Upper lobe of right lung (tissue), 1 donor: Measurements from ENCODE around the gene ITGA1. TPM values are rescaled to one million over a fixed set of nuclear protein-coding genes. Genes with fewer than 3 reads are reported as not detected.
"Not testable (repeated sequence)": the region's sequence is repeated elsewhere in the genome, so short reads cannot be mapped to it uniquely, and the experiment has no call there.

ENCODE experiments used
- ATAC-seq: fragments of 200-7000 bp; cut with Tn5 transposase; one replicate; pipeline ENCODE4 v1.9.1; 2020; ENCODE audit warnings: mild to moderate bottlenecking, moderate library complexity
- DNase-seq: peaks from one replicate; pipeline ENCODE4 v3.0.0-alpha.2; 2020
- H3K27ac ChIP-seq: fragments of 200-600 bp; one replicate; pipeline ENCODE4 v1.8.0; 2022
- H3K27me3 ChIP-seq: fragments of 200-600 bp; one replicate; pipeline ENCODE4 v1.8.0; 2022; ENCODE audit warnings: mild to moderate bottlenecking
- H3K36me3 ChIP-seq: fragments of 200-600 bp; one replicate; pipeline ENCODE4 v1.8.0; 2022
- H3K4me1 ChIP-seq: fragments of 200-600 bp; one replicate; pipeline ENCODE4 v1.8.0; 2022
- H3K4me3 ChIP-seq: fragments of 200-600 bp; one replicate; pipeline ENCODE4 v1.8.0; 2022; ENCODE audit warnings: mild to moderate bottlenecking
- H3K9me3 ChIP-seq: fragments of 200-600 bp; one replicate; pipeline ENCODE4 v1.8.0; 2022
- intact Hi-C: fragments of 100-400 bp; cut with DNase I; formaldehyde crosslinking; loops from one replicate; pipeline ENCODE4 v1.11.0; 2022
- total RNA-seq: library from RNA; stranded (reverse); fragmentation: NEBNext Ultra II Directional; extraction: Animal tissue kit (Norgen Biotek cat#: 25700); gene quantifications from one replicate; pipeline ENCODE4 v1.2.1, GENCODE V29; 2021
- TF ChIP-seq, protein P1 (sequence below): fragments of 200-600 bp; IDR thresholded peaks from one replicate; pipeline ENCODE4 v1.8.0; 2022; ENCODE audit warnings: antibody characterized with exemption
- donor health status: DM: no; HTN: yes; CAD: no; lungs with severe emphysema.

Gene ITGA1
- total RNA-seq, 1 donor from 2014 or later: 94.8 TPM

- no peak for DNase-seq
- Histone ChIP-seq H3K27ac (no peak overlapping the region), H3K4me1 (peaks cover 17% of the 10 kb centered on the region), H3K27me3 (no peaks in the 10 kb centered on the region), H3K4me3 (no peak overlapping the region), H3K36me3 (no peaks in the 10 kb centered on the region), H3K9me3 (no peaks in the 10 kb centered on the region)
- no peak for ATAC-seq
- TF ChIP-seq, protein P1, sequence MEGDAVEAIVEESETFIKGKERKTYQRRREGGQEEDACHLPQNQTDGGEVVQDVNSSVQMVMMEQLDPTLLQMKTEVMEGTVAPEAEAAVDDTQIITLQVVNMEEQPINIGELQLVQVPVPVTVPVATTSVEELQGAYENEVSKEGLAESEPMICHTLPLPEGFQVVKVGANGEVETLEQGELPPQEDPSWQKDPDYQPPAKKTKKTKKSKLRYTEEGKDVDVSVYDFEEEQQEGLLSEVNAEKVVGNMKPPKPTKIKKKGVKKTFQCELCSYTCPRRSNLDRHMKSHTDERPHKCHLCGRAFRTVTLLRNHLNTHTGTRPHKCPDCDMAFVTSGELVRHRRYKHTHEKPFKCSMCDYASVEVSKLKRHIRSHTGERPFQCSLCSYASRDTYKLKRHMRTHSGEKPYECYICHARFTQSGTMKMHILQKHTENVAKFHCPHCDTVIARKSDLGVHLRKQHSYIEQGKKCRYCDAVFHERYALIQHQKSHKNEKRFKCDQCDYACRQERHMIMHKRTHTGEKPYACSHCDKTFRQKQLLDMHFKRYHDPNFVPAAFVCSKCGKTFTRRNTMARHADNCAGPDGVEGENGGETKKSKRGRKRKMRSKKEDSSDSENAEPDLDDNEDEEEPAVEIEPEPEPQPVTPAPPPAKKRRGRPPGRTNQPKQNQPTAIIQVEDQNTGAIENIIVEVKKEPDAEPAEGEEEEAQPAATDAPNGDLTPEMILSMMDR: no peak
- intact Hi-C loops: no loop called here
These were observed 68.8 kb downstream of the ITGA1 start for GRCh38 chr5:52856564-52856963.

- DNase-seq (no peak), ATAC-seq (no peak)
- Histone ChIP-seq H3K36me3 (no peaks in the 10 kb centered on the region), H3K4me3 (no peak overlapping the region), H3K4me1 (peaks cover 16% of the 10 kb centered on the region), H3K9me3 (no peaks in the 10 kb centered on the region), H3K27me3 (no peaks in the 10 kb centered on the region), H3K27ac (no peak overlapping the region)
- intact Hi-C loops: no loop called here
- TF ChIP-seq, protein P1: no peak
These were observed 71.9 kb downstream of the ITGA1 start for GRCh38 chr5:52859628-52860027.

DNA sequence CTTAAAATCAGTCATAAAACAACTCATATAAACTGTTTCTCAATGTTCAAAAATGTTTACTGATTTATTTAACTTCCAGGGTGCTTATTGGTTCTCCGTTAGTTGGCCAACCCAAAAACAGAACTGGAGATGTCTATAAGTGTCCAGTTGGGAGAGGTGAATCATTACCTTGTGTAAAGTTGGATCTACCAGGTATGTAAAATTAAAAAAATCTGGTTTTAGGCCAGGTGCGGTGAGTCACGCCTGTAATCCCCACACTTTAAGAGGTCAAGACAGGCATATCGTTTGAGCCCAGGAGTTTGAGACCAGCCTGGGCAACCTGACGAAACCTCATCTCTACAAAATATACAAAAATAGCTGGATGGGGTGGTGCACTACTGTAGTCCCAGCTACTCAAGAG, 73.7 kb downstream of the ITGA1 start:
- intact Hi-C loops: no loop called here
- peaks cover 17% of the 10 kb centered on the region for H3K4me1 ChIP-seq
- H3K9me3 ChIP-seq: no peaks in the 10 kb centered on the region
- no peaks in the 10 kb centered on the region for H3K27me3 ChIP-seq
- DNase-seq: no peak
- TF ChIP-seq, protein P1: no peak
- no peak for ATAC-seq
- H3K4me3 ChIP-seq: no peak overlapping the region
- no peak overlapping the region for H3K27ac ChIP-seq
- H3K36me3 ChIP-seq: no peaks in the 10 kb centered on the region

DNA sequence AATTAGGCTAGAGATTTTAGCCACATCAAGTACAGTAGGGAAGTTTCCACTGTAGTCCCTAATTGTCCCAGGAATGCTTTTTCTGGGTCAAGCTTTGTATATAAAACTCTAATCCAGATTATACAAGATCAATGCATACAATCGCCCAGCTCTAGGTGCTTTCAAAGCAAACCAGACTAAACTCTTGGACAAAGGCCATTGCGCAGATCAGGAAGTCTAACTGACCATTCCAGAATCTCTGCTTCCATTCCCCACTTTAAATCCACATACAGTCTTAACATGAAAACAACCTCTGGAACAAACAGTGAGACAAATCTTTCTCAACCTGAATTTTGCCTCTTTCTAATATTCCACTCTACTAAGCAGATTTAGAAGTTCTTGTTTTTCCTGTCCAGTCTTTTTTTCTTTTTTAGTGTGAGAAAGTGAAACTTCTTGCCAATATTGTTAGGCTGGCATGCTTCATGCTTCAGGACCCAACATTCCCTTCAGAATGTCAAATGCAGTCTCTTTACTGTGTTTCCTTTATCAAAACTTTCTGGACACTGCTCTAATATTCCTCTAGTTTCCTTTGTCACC, 76.1 kb downstream of the ITGA1 start:
- ATAC-seq (peak; percentile 39), DNase-seq (no peak)
- Histone ChIP-seq H3K27ac (peak overlapping the region; percentile 20), H3K36me3 (no peaks in the 10 kb centered on the region), H3K9me3 (no peaks in the 10 kb centered on the region), H3K27me3 (no peaks in the 10 kb centered on the region), H3K4me3 (no peak overlapping the region), H3K4me1 (peaks cover 17% of the 10 kb centered on the region)
- intact Hi-C loops: no loop called here
- TF ChIP-seq, protein P1: no peak

DNA sequence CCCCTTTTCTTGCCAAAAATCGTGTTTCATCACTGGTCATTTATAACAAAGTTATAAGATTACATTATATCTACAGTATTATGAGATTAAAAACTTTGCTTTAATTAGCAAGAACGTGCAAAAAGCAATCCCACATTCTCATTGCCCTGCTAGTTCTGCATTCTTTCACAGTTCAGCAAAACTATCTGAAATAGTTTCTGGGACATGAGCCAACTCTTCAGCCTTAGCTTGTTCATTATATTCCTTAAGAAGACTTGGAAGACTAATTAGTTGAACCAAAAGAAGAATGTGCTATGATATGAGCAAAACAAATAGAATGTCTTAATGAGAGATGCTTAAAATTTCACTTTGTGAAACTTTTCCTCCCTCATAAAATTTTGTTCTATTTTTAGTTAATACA, 76.7 kb downstream of the ITGA1 start:
- Histone ChIP-seq H3K4me1 (peaks cover 17% of the 10 kb centered on the region), H3K36me3 (peaks cover 3% of the 10 kb centered on the region), H3K27ac (no peak overlapping the region), H3K27me3 (no peaks in the 10 kb centered on the region), H3K4me3 (no peak overlapping the region), H3K9me3 (no peaks in the 10 kb centered on the region)
- DNase-seq: no peak
- no peak for ATAC-seq
- TF ChIP-seq, protein P1: no peak
- intact Hi-C loops: no loop called here

DNA sequence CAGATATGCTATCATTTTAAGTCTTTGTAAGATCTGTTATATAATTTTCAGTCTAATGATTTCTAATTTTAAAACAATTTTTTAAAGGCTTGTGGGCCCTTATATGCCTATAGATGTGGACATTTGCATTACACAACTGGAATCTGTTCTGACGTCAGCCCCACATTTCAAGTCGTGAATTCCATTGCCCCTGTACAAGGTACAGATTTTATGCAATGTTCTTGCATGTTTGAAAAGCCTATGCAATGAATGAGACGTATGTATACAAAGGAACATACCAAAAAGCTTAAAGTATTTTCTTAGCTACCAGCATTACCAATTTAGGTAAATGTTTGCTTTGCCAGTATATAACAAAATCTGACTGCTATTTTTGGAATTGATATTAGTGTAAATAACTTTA, 77.2 kb downstream of the ITGA1 start:
- H3K36me3 ChIP-seq: peaks cover 3% of the 10 kb centered on the region
- H3K27ac ChIP-seq: no peak overlapping the region
- peaks cover 17% of the 10 kb centered on the region for H3K4me1 ChIP-seq
- TF ChIP-seq, protein P1: no peak
- intact Hi-C loops: no loop called here
- ATAC-seq: no peak
- no peaks in the 10 kb centered on the region for H3K27me3 ChIP-seq
- H3K4me3 ChIP-seq: no peak overlapping the region
- H3K9me3 ChIP-seq: no peaks in the 10 kb centered on the region
- no peak for DNase-seq

GRCh38 chr5:52865991-52866390, 78.3 kb downstream of the ITGA1 start:
- H3K36me3 ChIP-seq, DNase-seq, H3K4me3 ChIP-seq, H3K27ac ChIP-seq, H3K9me3 ChIP-seq, intact Hi-C loops, ATAC-seq, H3K27me3 ChIP-seq: not testable (repeated sequence)
- H3K4me1 ChIP-seq: peaks cover 17% of the 10 kb centered on the region
